Memory B cell (primary cell): ENCODE measurements around the gene FARP1.

Source experiments
- ATAC-seq: fragments of 150-1000 bp; cut with Tn5 transposase; 2 replicates; pipeline ENCODE4 v1.10.0; 2021; ENCODE audit warnings: low read depth, mild to moderate bottlenecking, moderate library complexity
- DNase-seq, 2 donors: peaks; one replicate each; pipeline ENCODE4 v3.0.0; 2022; ENCODE audit warnings: low spot score in 2 of 2
- H3K27ac Mint-ChIP-seq: one replicate; pipeline ENCODE4 v1.8.0; 2022; ENCODE audit warnings: mild to moderate bottlenecking, moderate library complexity, mixed read lengths
- H3K27me3 Mint-ChIP-seq: one replicate; pipeline ENCODE4 v1.8.0; 2022; ENCODE audit warnings: mixed read lengths
- H3K36me3 Mint-ChIP-seq: one replicate; pipeline ENCODE4 v1.8.0; 2022; ENCODE audit warnings: mild to moderate bottlenecking, mixed read lengths
- H3K4me1 Mint-ChIP-seq: one replicate; pipeline ENCODE4 v1.8.0; 2022; ENCODE audit warnings: mixed read lengths
- H3K4me3 Mint-ChIP-seq: one replicate; pipeline ENCODE4 v1.8.0; 2022; ENCODE audit warnings: mild to moderate bottlenecking, moderate library complexity, mixed read lengths
- H3K9me3 Mint-ChIP-seq: one replicate; pipeline ENCODE4 v1.8.0; 2022; ENCODE audit warnings: mixed read lengths

FARP1 gene

GRCh38 chr13:98348466-98349200 is 205.7 kb downstream of the FARP1 start:
- Mint-ChIP-seq H3K36me3 (no peaks in the 10 kb centered on the region), H3K27me3 (peaks cover 6% of the 10 kb centered on the region), H3K9me3 (no peaks in the 10 kb centered on the region), H3K4me3 (no peak overlapping the region), H3K27ac (no peak overlapping the region), H3K4me1 (no peaks in the 10 kb centered on the region)
- DNase-seq (no peak), ATAC-seq (no peak)

GRCh38 chr13:98349731-98350305 is 206.9 kb downstream of the FARP1 start:
- ATAC-seq: no peak
- no peak overlapping the region for H3K4me3 Mint-ChIP-seq
- H3K36me3 Mint-ChIP-seq: no peaks in the 10 kb centered on the region

GRCh38 chr13:98350746-98351330 is 207.9 kb downstream of the FARP1 start:
- ATAC-seq (no peak), DNase-seq (no peak)
- Mint-ChIP-seq H3K36me3 (no peaks in the 10 kb centered on the region), H3K4me1 (no peaks in the 10 kb centered on the region), H3K27me3 (peaks cover 1% of the 10 kb centered on the region), H3K27ac (no peak overlapping the region), H3K4me3 (no peak overlapping the region), H3K9me3 (no peaks in the 10 kb centered on the region)

More at GRCh38 chr13:98349731-98350305, 206.9 kb downstream of the FARP1 start:
- no peak for DNase-seq
- Mint-ChIP-seq H3K4me1 (no peaks in the 10 kb centered on the region), H3K27ac (no peak overlapping the region), H3K9me3 (no peaks in the 10 kb centered on the region), H3K27me3 (peaks cover 1% of the 10 kb centered on the region)

- Mint-ChIP-seq H3K27me3 (peaks cover 1% of the 10 kb centered on the region), H3K36me3 (no peaks in the 10 kb centered on the region), H3K4me1 (no peaks in the 10 kb centered on the region), H3K9me3 (no peaks in the 10 kb centered on the region), H3K27ac (no peak overlapping the region), H3K4me3 (no peak overlapping the region)
- DNase-seq (no peak), ATAC-seq (no peak)
Measured at GRCh38 chr13:98351636-98352035, 208.7 kb downstream of the FARP1 start.

- ATAC-seq (no peak), DNase-seq (no peak)
- Mint-ChIP-seq H3K4me1 (no peaks in the 10 kb centered on the region), H3K36me3 (no peaks in the 10 kb centered on the region), H3K27ac (no peak overlapping the region), H3K4me3 (no peak overlapping the region), H3K9me3 (peaks cover 2% of the 10 kb centered on the region), H3K27me3 (no peaks in the 10 kb centered on the region)
Measured at GRCh38 chr13:98352226-98352625, 209.3 kb downstream of the FARP1 start.

GRCh38 chr13:98353750-98354149 is 210.9 kb downstream of the FARP1 start:
- ATAC-seq (no peak), DNase-seq (no peak)
- no peak overlapping the region for H3K27ac Mint-ChIP-seq
- no peaks in the 10 kb centered on the region for H3K4me1 Mint-ChIP-seq
- no peak overlapping the region for H3K4me3 Mint-ChIP-seq
- peaks cover 2% of the 10 kb centered on the region for H3K27me3 Mint-ChIP-seq
- H3K9me3 Mint-ChIP-seq: peaks cover 6% of the 10 kb centered on the region
- H3K36me3 Mint-ChIP-seq: no peaks in the 10 kb centered on the region

- Mint-ChIP-seq H3K27ac (no peak overlapping the region), H3K27me3 (peaks cover 9% of the 10 kb centered on the region), H3K4me1 (no peaks in the 10 kb centered on the region), H3K36me3 (no peaks in the 10 kb centered on the region), H3K4me3 (no peak overlapping the region), H3K9me3 (peaks cover 6% of the 10 kb centered on the region)
- ATAC-seq: no peak
- no peak for DNase-seq
Measured at GRCh38 chr13:98358937-98359336, 216.0 kb downstream of the FARP1 start.

- Mint-ChIP-seq H3K27me3 (peaks cover 9% of the 10 kb centered on the region), H3K4me1 (no peaks in the 10 kb centered on the region), H3K9me3 (peaks cover 6% of the 10 kb centered on the region), H3K36me3 (no peaks in the 10 kb centered on the region), H3K4me3 (no peak overlapping the region), H3K27ac (no peak overlapping the region)
- no peak for ATAC-seq
- DNase-seq: no peak
Measured at GRCh38 chr13:98360545-98360944, 217.7 kb downstream of the FARP1 start.

GRCh38 chr13:98363326-98363725 is 220.4 kb downstream of the FARP1 start:
- peaks cover 7% of the 10 kb centered on the region for H3K27me3 Mint-ChIP-seq
- H3K4me3 Mint-ChIP-seq: no peak overlapping the region
- ATAC-seq (no peak), DNase-seq (no peak)
- H3K27ac Mint-ChIP-seq: no peak overlapping the region
- H3K9me3 Mint-ChIP-seq: no peaks in the 10 kb centered on the region
- no peaks in the 10 kb centered on the region for H3K36me3 Mint-ChIP-seq
- no peaks in the 10 kb centered on the region for H3K4me1 Mint-ChIP-seq

- Mint-ChIP-seq H3K27me3 (peaks cover 9% of the 10 kb centered on the region), H3K36me3 (no peaks in the 10 kb centered on the region), H3K4me3 (no peak overlapping the region), H3K9me3 (no peaks in the 10 kb centered on the region), H3K27ac (no peak overlapping the region), H3K4me1 (no peaks in the 10 kb centered on the region)
- DNase-seq (no peak), ATAC-seq (no peak)
Measured at GRCh38 chr13:98364179-98364578, 221.3 kb downstream of the FARP1 start.

GRCh38 chr13:98364647-98365046 is 221.8 kb downstream of the FARP1 start:
- no peak for ATAC-seq
- Mint-ChIP-seq H3K27me3 (peaks cover 8% of the 10 kb centered on the region), H3K9me3 (no peaks in the 10 kb centered on the region), H3K27ac (no peak overlapping the region), H3K4me3 (no peak overlapping the region), H3K36me3 (no peaks in the 10 kb centered on the region), H3K4me1 (no peaks in the 10 kb centered on the region)
- no peak for DNase-seq

GRCh38 chr13:98365302-98365701 is 222.4 kb downstream of the FARP1 start:
- DNase-seq: no peak
- Mint-ChIP-seq H3K4me3 (no peak overlapping the region), H3K27me3 (peaks cover 13% of the 10 kb centered on the region), H3K27ac (no peak overlapping the region), H3K9me3 (no peaks in the 10 kb centered on the region), H3K4me1 (no peaks in the 10 kb centered on the region), H3K36me3 (peaks cover 3% of the 10 kb centered on the region)
- no peak for ATAC-seq

GRCh38 chr13:98366010-98366409 is 223.1 kb downstream of the FARP1 start:
- Mint-ChIP-seq H3K9me3 (no peaks in the 10 kb centered on the region), H3K4me3 (no peak overlapping the region), H3K27ac (no peak overlapping the region), H3K36me3 (peaks cover 3% of the 10 kb centered on the region), H3K27me3 (peaks cover 13% of the 10 kb centered on the region), H3K4me1 (no peaks in the 10 kb centered on the region)
- DNase-seq (no peak), ATAC-seq (no peak)

- no peaks in the 10 kb centered on the region for H3K9me3 Mint-ChIP-seq
- no peak overlapping the region for H3K4me3 Mint-ChIP-seq
- peaks cover 15% of the 10 kb centered on the region for H3K27me3 Mint-ChIP-seq
- no peak overlapping the region for H3K27ac Mint-ChIP-seq
- peaks cover 3% of the 10 kb centered on the region for H3K36me3 Mint-ChIP-seq
- ATAC-seq (no peak), DNase-seq (no peak)
- no peaks in the 10 kb centered on the region for H3K4me1 Mint-ChIP-seq
Measured at GRCh38 chr13:98366443-98366842, 223.5 kb downstream of the FARP1 start.
